ENCODE results near the gene HSD17B14. TPM values are rescaled to one million over a fixed set of nuclear protein-coding genes. Genes with fewer than 3 reads are reported as not detected.

Gene HSD17B14
- total RNA-seq, 1 experiment from 2014 or later: 11.2 TPM

- TF ChIP-seq, protein P1, sequence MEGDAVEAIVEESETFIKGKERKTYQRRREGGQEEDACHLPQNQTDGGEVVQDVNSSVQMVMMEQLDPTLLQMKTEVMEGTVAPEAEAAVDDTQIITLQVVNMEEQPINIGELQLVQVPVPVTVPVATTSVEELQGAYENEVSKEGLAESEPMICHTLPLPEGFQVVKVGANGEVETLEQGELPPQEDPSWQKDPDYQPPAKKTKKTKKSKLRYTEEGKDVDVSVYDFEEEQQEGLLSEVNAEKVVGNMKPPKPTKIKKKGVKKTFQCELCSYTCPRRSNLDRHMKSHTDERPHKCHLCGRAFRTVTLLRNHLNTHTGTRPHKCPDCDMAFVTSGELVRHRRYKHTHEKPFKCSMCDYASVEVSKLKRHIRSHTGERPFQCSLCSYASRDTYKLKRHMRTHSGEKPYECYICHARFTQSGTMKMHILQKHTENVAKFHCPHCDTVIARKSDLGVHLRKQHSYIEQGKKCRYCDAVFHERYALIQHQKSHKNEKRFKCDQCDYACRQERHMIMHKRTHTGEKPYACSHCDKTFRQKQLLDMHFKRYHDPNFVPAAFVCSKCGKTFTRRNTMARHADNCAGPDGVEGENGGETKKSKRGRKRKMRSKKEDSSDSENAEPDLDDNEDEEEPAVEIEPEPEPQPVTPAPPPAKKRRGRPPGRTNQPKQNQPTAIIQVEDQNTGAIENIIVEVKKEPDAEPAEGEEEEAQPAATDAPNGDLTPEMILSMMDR (conservative IDR thresholded peaks at IDR 0.05): peak; percentile 87
- no peaks in the 10 kb centered on the region for H3K9me3 ChIP-seq (ENCODE audit: control insufficient read depth, low read depth, low read length)
- H2BK15ac ChIP-seq (ENCODE audit: low read depth, low read length): no peak overlapping the region
- H3K18ac ChIP-seq (ENCODE audit: insufficient read length, low read depth, low read length): no peak overlapping the region
- H2AK5ac ChIP-seq (ENCODE audit: insufficient read length, low read length): no peak overlapping the region
- H3K4ac ChIP-seq (ENCODE audit: low read depth, low read length): no peak overlapping the region
- H4K5ac ChIP-seq (ENCODE audit: insufficient read length, low read depth, low read length): no peak overlapping the region
- peak; percentile 71 for DNase-seq
- no peak overlapping the region for H4K91ac ChIP-seq (ENCODE audit: insufficient read length, low read depth, low read length)
- Mint-ChIP-seq H3K36me3 (ENCODE audit: insufficient read depth in 1 of 3, low read depth in 3 of 3) (peaks cover 4 to 24% (median 23%) of the 10 kb centered on the region in 3 experiments), H3K9me3 (no peaks in the 10 kb centered on the region), H3K27ac (0 out of 7 replicates have a peak overlapping the region, but pooled peaks of 1 of the 3 experiments have one; percentile 77), H3K4me1 (peaks cover 6 to 11% of the 10 kb centered on the region in 2 experiments), H3K27me3 (ENCODE audit: low read depth) (no peaks in the 10 kb centered on the region), H3K4me3 (no peak overlapping the region)
- H3K9ac ChIP-seq (ENCODE audit: extremely low read depth, insufficient read length, low read length): no peak overlapping the region
- no peak overlapping the region for H2BK20ac ChIP-seq (ENCODE audit: low read depth, low read length, poor library complexity, severe bottlenecking)
- no peak overlapping the region for H3K23ac ChIP-seq (ENCODE audit: insufficient read length, low read depth, low read length)
- no peak overlapping the region for H3K56ac ChIP-seq (ENCODE audit: insufficient read length, low read depth, low read length)
- no peaks in the 10 kb centered on the region for H4K20me1 ChIP-seq (ENCODE audit: control insufficient read depth, insufficient read depth, insufficient read length)
- H3T11ph ChIP-seq (ENCODE audit: low read length): no peak overlapping the region
- H2BK120ac ChIP-seq (ENCODE audit: low read depth, low read length, poor library complexity, severe bottlenecking): no peak overlapping the region
- H3K23me2 ChIP-seq (ENCODE audit: insufficient read length, low read depth, low read length, poor library complexity, severe bottlenecking): no peaks in the 10 kb centered on the region
- H2AFZ ChIP-seq (ENCODE audit: low read length): no peak overlapping the region
- H3K79me1 ChIP-seq (ENCODE audit: insufficient read depth, low read depth, low read length, poor library complexity, severe bottlenecking): no peaks in the 10 kb centered on the region
- H3K4me1 ChIP-seq (ENCODE audit: insufficient read depth, low read length): no peaks in the 10 kb centered on the region
- H3K79me2 ChIP-seq (ENCODE audit: insufficient read depth, low read length): no peaks in the 10 kb centered on the region
- no peak overlapping the region for H2BK12ac ChIP-seq (ENCODE audit: insufficient read length, low read depth, low read length)
- H3K27me3 ChIP-seq (ENCODE audit: insufficient read depth, low read length): no peaks in the 10 kb centered on the region
- H3K4me2 ChIP-seq (ENCODE audit: insufficient read depth, insufficient read length, low read length): no peak overlapping the region
- H2BK5ac ChIP-seq (ENCODE audit: insufficient read length, low read length): no peak overlapping the region
- no CpG with 5 or more reads among the region's 2 CpGs for WGBS (ENCODE audit: extremely low coverage, insufficient read length, low lambda C conversion rate)
- no peak overlapping the region for H3K14ac ChIP-seq (ENCODE audit: insufficient read depth, low read length)
- no peak overlapping the region for H3K27ac ChIP-seq (ENCODE audit: insufficient read length, low read depth, low read length)
- no peak overlapping the region for H4K8ac ChIP-seq (replicated peaks; ENCODE audit: insufficient read length, low read depth, low read length)
Observed at GRCh38 chr19:48842789-48843162, 6.5 kb upstream of the HSD17B14 start.

All from H9 (cell line).